OCI-LY3 (cell line): ENCODE data around the gene ISG20L2.

Experiments used
- CTCF ChIP-seq: fragments of 200-600, 300-600 bp; sonication (generic); IDR thresholded peaks from 2 replicates; pipeline ENCODE4 v1.5.1; 2014; ENCODE audit warnings: antibody characterized with exemption, low read length, low read depth
- EZH2phosphoT487 ChIP-seq: fragments of 200-600 bp; shearing (Covaris generic); IDR thresholded peaks from 2 replicates; pipeline ENCODE4 v1.6.1; 2018; ENCODE audit warnings: antibody characterized with exemption, mixed run types, low read depth

DNA sequence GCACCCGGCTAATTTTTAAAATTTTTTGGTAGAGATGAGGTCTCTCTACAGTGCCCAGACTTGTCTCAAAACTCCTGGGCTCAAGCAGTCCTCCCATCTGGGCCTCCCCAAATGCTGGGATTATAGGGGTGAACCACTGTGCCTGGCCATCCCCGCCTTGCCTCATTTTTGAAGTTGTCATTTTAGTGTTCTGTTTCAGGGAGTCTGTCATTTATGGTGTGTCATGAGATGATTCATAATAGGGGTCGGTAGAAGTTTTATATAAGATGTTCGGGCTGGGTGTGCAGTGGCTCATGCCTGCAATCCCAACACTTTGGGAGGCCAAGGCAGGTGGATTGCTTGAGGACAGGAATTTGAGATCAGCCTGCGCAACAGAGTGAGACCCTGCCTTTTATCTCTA, 47.2 kb upstream of the ISG20L2 start:
- TF ChIP-seq CTCF: no peak
- no peak for TF ChIP-seq EZH2phosphoT487
